Left cardiac atrium (tissue), 4 donors: ENCODE data around the gene TRIM62. TPM values are rescaled to one million over a fixed set of nuclear protein-coding genes. Genes with fewer than 3 reads are reported as not detected.

Source experiments
- ATAC-seq, 2 donors: fragments of 200-7000 bp; cut with Tn5 transposase; one replicate each; pipeline ENCODE4 v1.9.1; 2020; ENCODE audit warnings: mild to moderate bottlenecking in 2 of 2, moderate library complexity in 2 of 2
- DNase-seq: peaks from one replicate; pipeline ENCODE4 v3.0.0-alpha.2; 2020
- intact Hi-C, 2 donors: fragments of 100-400 bp; cut with DNase I; formaldehyde crosslinking; loops; one replicate each; pipeline versions ENCODE4 v1.14.1 to v1.15.1; 2022 to 2023
- long read RNA-seq: library from polyadenylated mRNA; unstranded; transcript quantifications from one replicate; pipeline ENCODE4 v2.0.0, GENCODE V29; 2021
- total RNA-seq, 2 donors: library from RNA; stranded (reverse); fragmentation: NEBNext Ultra II Directional; extraction: Animal tissue kit (Norgen Biotek cat#: 25700); gene quantifications; one replicate each; pipeline ENCODE4 v1.2.1, GENCODE V29; 2021
- donor health status: DM: no; HTN: yes; CAD: no.
- donor health status: DM: no; HTN: yes; CAD: no; lungs with severe emphysema.
- donor health status: DM: yes; HTN: yes; CAD: no.
- donor health status: Dilated cardiomyopathy.

TRIM62 gene
- 1 to 10 TPM; 2.4 to 2.8 TPM for total RNA-seq
- long read RNA-seq, result 0 reads

GRCh38 chr1:33181921-33182341 lies at the start of gene TRIM62:
Gene TRIM62, minus strand, starts transcription at chr1:33182043. Its CDS starts 611 bp downstream, at chr1:33181432.
- intact Hi-C loops, result no loop called here
- DNase-seq, result peak; percentile 91
- peak; percentile 91 to 93 for ATAC-seq

DNA sequence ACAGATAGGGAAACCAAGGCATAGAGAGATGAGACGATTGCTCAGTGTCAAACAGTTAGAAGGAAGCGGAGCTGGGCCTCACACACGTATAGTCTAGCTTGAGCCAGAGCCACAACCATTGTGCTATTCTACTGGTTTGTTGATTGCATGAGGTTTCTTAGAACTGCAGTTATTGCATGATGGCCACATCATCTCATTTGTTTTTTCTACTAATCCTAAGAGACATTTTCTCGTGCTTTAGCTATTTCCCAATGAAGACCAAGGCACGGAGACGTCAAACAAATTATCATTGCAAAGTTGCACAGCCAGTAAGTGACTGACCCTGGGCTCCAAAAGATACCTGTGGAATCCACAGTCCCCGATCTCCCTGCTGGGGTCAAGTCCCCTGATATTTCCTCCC lies 49.3 kb upstream of the TRIM62 start:
- no peak for DNase-seq
- no peak for ATAC-seq
- intact Hi-C loops, result no loop called here

DNA sequence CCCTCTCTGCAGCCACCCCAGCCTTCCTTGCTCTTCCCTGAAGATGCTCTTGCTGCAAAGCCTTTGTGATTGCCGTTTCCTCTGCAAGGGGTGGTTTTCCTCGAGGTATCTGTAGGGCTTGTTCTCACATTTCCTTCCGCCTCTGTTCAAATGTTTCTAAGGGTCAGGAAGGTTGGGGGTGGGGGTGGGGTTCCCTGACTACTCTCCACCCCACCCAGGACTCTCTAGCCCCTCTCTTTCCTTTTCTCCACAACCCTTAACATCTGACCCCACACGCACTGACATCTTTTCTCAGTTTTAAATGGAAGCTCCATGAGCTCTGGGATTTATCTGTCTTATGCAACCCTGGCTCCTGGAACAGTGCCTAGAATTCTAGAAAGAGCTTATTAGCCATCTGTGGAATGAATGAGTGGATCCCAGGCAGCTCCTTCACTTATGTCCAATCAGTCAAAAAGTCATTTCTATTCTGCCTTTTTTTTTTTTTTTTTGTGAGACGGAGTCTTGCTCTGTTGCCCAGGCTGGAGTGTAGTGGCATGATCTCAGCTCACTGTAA lies 47.2 kb upstream of the TRIM62 start:
- DNase-seq, result peak; percentile 55
- intact Hi-C loops, result no loop called here
- ATAC-seq, result peak; percentile 89 to 95

DNA sequence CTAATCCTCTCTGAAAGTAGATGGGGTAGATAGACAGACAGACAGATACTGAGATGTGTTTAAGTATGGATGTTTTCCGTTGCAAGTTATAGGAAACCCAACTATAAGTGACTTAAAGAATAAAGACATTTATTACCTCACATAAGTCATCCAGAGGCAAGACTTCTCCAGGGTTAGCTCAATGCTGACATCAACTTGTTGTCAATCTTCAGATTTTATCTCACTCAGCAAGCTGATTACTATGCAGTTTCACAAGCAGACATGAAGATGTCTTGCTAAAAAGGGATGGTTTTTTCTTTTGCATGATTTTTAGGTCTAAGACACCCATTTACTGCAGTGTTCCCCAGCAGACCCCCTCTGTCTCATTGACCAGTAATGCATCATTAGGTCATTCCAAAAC lies 43.7 kb upstream of the TRIM62 start:
- intact Hi-C loops, result no loop called here
- ATAC-seq, result no peak
- no peak for DNase-seq

DNA sequence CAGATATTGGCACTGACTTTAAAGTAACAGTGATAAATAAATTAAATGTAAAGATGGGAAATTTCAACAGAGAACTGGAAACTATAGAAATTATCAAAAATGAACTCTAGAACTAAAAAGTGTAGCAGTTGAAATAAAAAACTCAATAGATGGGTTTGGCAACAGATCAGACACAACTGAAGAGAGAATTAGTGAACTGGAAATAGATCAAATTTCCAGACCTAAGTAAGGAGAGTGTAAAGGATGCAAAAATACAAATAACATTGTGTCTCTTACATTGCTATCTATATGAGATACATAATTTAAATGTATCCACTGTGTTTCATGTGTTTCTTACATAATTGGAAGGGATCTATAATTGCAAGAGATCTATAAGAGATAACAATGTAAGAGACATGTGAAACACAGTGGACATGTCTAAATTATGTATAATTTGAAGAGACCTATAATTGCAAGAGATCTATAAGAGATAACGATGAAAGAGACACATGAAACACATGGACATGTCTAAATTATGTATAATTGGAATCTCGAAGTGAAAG lies 42.4 kb upstream of the TRIM62 start:
- ATAC-seq, result no peak
- DNase-seq, result no peak
- intact Hi-C loops, result loop anchor here in 1 of 2 donors (5.0 kb wide), 1 partner anchor 68 kb away; no protein-coding TSS in a partner anchor

DNA sequence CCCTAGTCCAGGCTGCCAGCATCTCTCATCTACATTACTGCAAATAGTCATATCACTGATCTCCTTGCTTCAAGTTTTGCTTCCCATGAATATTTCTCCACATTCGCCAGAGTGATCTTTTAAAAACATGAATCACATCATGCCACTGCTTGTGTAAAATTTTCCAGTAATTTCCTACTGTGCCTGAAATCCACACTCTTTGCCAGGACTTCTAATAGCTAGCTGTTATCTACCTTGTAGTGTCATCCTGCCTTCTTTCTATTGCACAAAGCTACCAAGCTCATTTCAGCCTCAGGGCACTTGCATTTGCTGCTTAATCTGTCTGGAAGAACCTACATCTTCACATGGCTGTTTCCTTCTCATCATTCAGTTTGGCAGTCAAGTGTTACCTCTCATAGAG lies 40.5 kb upstream of the TRIM62 start:
- DNase-seq, result no peak
- intact Hi-C loops, result loop anchor here in 1 of 2 donors (5.0 kb wide), 1 partner anchor 70 kb away; no protein-coding TSS in a partner anchor
- ATAC-seq, result peak in 1 of 2 donors; percentile 44

GRCh38 chr1:33221385-33221758 lies 39.5 kb upstream of the TRIM62 start:
- DNase-seq (no peak), ATAC-seq (peak; percentile 34 to 60)
- intact Hi-C loops, result loop anchor here in 1 of 2 donors (5.0 kb wide), 1 partner anchor 71 kb away; no protein-coding TSS in a partner anchor

DNA sequence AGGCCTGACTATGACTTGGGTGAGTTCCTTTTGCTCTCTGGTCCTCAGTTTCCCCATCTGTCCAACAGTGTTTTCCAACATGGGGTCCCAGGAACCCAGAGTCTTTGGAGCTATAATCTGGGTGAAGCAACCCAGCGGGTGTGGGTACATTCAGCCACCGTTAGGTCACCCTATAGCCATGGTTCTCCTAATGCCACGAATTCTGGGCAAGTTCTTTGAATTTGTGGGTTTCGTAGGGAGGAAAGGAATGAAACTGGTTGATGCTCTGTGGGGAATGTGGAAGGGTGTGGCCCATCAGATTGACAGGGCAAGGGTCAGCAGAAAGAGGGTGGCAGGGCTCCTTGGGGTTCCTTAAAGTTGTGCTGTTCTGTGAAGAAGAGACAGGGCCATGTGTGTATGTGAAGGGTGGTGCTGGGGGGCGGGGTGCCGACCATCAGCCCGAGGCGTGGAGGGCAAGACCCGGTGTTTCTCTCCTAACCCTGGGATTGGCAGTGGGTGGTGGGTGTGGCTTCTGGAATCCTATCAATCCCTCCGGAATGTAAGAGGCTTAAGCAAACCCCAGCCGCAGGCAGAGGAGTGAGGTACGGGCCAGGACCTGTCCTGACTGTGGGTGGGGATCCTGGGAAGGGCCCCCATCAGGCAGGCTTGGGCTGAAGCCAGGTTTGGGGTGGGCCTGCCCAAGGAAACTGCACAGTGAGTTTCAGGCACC lies 39.0 kb upstream of the TRIM62 start:
- intact Hi-C loops, result loop anchor here in 1 of 2 donors (5.0 kb wide), 1 partner anchor 71 kb away; no protein-coding TSS in a partner anchor
- DNase-seq (peak; percentile 40), ATAC-seq (peak; percentile 46 to 81)

DNA sequence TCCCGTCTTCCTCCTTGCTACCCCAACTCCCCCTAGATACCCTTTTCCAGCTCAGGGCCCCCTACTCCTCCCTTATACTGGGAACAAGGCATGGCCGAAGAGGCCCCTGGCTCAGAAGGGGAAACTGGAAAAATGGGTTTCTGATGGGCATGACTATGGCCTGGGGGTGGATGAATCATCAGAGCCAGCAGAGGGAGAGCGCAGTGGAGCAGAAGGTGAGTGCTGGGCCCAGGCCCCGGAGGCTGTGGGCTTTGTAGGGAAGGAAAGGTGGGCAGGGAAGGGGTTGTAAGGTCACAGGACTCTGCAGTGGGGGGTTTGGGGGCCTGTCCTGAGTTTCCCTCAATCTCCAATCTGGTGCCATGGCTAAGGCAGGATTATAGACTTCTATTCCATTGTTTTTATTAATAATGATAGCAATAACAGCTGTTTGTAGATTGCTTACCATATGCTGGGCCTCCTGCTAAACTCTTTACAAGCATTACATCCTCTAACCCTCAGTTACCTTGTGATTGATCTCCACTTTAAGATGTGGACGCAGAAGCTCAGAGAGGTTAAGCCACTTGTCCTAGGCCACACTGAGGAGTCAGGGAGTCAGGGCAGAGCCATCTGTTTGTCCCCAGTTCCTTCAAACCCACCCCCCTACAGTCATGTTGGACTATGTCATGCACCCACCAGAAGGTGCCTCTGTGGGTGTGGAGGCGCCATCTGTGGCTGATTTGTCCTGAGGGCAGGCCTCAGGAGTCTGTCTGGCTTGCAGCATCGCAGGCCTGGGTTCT lies 38.2 kb upstream of the TRIM62 start:
- intact Hi-C loops, result loop anchor here in 1 of 2 donors (5.0 to 10.0 kb wide), 4 partner anchors 72 to 395 kb away; no protein-coding TSS in a partner anchor
- DNase-seq (no peak), ATAC-seq (peak in 1 of 2 donors; percentile 45)

- intact Hi-C loops, result loop anchor here in 1 of 2 donors (10.0 kb wide), 2 partner anchors 253 to 403 kb away; no protein-coding TSS in a partner anchor
- DNase-seq (no peak), ATAC-seq (no peak)
Observed at GRCh38 chr1:33211972-33212371, 30.1 kb upstream of the TRIM62 start.

GRCh38 chr1:33206340-33206739 lies 24.5 kb upstream of the TRIM62 start:
- no peak for ATAC-seq
- no peak for DNase-seq
- intact Hi-C loops, result no loop called here

GRCh38 chr1:33195556-33195955 lies 13.7 kb upstream of the TRIM62 start:
- ATAC-seq (no peak), DNase-seq (no peak)
- intact Hi-C loops, result no loop called here

DNA sequence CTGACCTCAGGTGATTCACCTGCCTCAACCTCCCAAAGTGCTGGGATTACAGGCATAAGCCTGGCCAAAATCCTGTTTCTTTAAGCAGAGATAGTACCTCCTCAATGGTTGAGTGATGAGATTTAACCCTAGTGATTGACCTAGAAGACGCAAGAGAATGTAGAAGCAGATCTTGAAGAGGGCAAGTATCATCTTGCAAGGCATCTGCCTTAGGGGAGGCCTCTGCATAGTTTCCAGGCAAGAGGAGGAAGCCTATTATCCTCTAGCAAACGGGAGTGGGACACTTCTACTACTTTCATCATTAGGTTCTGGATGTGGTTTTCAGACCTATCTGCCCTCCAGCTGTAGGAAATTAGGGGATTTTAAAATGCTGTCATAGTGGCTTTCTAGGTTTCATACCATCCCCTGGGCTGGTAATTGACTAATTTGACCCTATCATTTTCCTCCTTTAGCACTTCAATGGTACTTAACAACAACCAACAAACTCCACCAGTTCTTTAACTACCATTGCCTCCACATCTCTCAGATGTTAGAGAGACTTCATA lies 10.0 kb upstream of the TRIM62 start:
- intact Hi-C loops, result no loop called here
- DNase-seq, result no peak

GRCh38 chr1:33190701-33191100 lies 8.9 kb upstream of the TRIM62 start:
- DNase-seq (no peak), ATAC-seq (no peak)
- intact Hi-C loops, result no loop called here

More for the DNA sequence above, 10.0 kb upstream of the TRIM62 start:
- ATAC-seq, result no peak

GRCh38 chr1:33188572-33189275 lies 6.9 kb upstream of the TRIM62 start:
- ATAC-seq, result peak in 1 of 2 donors; percentile 16
- DNase-seq, result no peak
- intact Hi-C loops, result no loop called here

DNA sequence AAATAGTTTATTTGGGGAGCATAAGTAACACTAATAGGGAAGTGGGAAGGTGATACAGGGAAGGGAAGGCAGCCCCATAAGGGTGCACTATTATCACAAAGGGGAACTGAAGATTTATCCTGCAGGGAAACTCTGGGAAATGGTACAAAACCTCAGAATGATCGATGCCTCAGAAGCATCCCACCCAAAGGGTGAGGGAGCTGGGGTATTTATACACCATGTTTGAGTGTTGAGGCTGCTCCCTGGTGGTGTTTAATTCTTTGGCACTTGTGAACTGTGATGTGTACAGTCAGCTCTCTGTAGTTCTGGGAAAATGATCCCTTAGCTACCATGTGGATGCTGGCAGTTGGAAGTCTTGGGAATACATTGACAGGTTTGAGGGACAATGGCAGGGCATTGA lies 5.1 kb upstream of the TRIM62 start:
- DNase-seq (no peak), ATAC-seq (no peak)
- intact Hi-C loops, result no loop called here

DNA sequence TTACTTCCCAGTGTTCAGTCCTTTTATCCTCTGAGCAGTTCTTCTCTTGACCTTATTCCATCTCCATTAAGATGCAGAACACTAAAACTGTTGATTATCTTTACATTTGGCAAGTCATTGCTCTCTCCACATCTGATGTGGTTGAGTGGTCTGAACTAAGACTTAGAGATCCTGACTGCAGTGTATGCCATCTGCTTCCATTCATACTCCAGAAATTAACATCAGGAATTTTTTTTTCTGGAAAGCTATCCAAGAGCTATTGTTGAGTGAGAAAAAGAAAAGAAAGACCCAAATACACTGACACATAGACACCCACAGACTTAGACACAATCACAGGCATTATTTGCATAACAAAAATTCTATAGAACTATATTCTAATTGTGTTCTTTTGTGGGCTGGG lies 3.7 kb upstream of the TRIM62 start:
- no peak for ATAC-seq
- intact Hi-C loops, result no loop called here
- DNase-seq, result no peak

DNA sequence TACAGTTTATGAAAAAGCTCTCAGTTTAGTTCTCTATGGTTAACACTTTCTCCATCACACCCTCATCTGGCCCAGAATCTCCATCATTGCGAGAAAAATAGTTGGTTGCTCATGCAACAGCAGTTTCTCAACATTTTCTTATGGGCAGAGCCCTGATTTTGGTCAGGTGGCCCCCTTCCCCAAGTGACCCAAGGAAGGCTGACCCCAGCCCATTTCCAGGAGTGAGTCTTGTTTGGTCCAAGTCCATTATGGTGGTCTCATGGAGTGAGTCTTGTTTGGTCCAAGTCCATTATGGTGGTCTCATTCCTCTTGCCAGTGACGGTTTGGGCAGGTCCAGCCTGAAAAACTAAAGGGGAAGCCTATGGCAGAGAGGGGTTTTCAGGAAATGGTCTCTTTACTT lies 1.5 kb upstream of the TRIM62 start:
- intact Hi-C loops, result no loop called here
- DNase-seq (no peak), ATAC-seq (no peak)

DNA sequence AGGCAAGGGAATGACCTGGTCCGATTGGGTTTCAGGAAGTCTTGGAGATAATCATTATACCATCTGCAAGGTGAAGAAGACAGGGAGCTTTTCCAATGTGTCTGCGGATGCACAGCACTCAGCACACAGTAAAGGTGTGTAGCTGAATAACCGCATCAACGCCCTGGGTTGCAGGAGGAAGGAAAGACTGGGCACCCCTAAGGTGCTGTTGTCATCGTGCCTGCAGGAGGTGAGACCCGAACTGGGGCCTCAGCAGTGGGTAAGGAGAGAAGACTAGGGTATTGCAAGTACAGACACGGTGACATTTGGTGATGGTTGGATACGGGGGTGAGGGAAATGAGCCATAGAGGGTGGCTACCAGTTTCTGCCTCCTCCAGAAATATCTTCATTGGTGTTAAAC lies 1.1 kb upstream of the TRIM62 start:
- intact Hi-C loops, result no loop called here
- ATAC-seq (no peak), DNase-seq (no peak)
